HG03575 (cell line): Measurements from ENCODE around the gene QSER1.
"Not testable (repeated sequence)": the region's sequence is repeated elsewhere in the genome, so short reads cannot be mapped to it uniquely, and the experiment has no call there.

Source experiments
- ATAC-seq: cut with Tn5 transposase; IDR thresholded peaks from one replicate; pipeline ENCODE4 v1.9.1; 2021; ENCODE audit not compliant: unreplicated experiment, insufficient number of reproducible peaks, low FRiP score; ENCODE audit errors: extremely low read depth

The QSER1 gene

GRCh38 chr11:32892355-32893092 is at the start of gene QSER1:
TSS of gene QSER1 (plus strand) at chr11:32892811. CDS start at chr11:32893126, 315 bp downstream.
- ATAC-seq, result no peak

GRCh38 chr11:32843544-32843943 is 49.1 kb upstream of the QSER1 start:
- ATAC-seq, result no peak

- ATAC-seq, result no peak
Observed at GRCh38 chr11:32847511-32847910, 45.1 kb upstream of the QSER1 start.

DNA sequence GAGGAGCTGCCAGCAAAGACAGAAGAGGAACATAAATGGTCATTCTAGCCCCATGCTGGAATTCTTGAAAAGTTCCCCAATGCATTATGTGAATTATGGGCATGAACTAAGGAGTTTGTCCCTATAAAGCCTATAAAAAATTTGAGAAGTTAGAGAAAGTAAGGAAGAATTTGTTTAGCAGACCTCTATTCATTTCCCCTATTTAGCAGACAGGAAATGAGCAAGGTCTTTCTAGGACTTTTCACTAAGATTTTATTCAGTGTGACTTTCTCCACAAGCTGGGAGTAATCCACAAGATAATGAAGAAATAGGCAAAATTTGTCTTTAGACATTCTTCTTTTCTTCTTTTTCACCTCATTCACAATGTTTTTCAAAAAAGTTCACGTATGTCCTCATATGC is 42.9 kb upstream of the QSER1 start:
- ATAC-seq, result no peak

- no peak for ATAC-seq
Observed at GRCh38 chr11:32851251-32851650, 41.4 kb upstream of the QSER1 start.

GRCh38 chr11:32852207-32852606 is 40.4 kb upstream of the QSER1 start:
- no peak for ATAC-seq

DNA sequence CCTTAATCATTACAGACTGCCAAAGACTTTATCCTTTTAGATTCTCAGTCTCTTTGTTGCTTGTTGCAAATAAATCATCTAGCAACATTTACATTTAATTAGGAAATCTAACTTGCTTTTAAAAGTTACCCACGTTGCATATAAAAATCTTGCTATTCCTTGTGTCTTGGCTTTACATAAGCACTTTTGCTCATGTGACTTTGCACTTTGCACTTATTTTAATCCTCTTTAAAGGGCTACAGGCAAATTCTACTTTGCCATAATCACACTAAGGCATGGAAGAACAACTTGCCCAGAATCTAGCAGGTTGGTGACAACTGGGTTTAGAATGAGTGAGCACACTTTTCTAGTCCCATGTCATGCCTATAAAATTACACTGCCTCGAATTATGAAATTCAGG is 37.0 kb upstream of the QSER1 start:
- ATAC-seq, result no peak

- ATAC-seq, result no peak
Observed at GRCh38 chr11:32858731-32859130, 33.9 kb upstream of the QSER1 start.

GRCh38 chr11:32861850-32862577 is 30.6 kb upstream of the QSER1 start:
- no peak for ATAC-seq

GRCh38 chr11:32864555-32864954 is 28.1 kb upstream of the QSER1 start:
- no peak for ATAC-seq

GRCh38 chr11:32868752-32869151 is 23.9 kb upstream of the QSER1 start:
- not testable (repeated sequence) for ATAC-seq

- no peak for ATAC-seq
Observed at GRCh38 chr11:32870676-32871075, 21.9 kb upstream of the QSER1 start.

DNA sequence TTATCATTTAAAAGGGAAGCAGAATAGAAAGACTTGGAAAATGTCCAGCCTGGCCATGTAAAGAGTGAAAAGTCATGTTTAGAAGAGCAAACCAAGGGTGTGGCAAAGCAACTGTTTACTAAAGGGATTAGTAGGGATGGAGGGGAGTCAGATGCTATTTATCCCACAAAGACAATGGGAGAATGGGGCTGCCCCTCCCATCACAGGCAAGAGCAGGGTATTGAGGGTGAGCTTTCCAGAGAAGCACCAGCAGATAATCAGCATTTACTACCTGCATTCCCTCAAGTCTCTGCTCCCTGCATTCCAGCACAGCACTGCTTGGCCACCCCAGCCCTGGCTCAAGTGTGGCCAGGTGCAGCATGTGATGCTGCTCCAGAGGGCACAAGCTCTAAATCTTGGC is 18.5 kb upstream of the QSER1 start:
- no peak for ATAC-seq

DNA sequence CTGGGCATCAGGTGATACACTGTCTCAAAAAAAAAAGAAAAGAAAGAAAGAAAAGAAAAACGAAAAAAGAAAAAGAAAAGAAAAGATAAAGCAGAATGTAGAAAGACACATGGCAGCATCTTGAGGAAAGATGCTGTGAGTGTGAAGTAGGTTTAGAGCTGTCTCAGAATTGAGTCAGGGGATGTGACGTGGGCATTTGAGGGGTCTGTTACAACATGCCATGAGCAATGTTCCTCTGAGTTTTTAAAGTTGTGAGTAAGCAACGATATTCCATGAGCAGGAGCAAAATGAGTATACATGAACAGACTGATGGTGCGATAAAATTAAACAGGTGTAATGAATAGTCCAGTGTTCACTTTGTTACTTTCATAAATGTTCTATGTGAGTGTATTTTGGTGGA is 11.3 kb upstream of the QSER1 start:
- ATAC-seq, result no peak

DNA sequence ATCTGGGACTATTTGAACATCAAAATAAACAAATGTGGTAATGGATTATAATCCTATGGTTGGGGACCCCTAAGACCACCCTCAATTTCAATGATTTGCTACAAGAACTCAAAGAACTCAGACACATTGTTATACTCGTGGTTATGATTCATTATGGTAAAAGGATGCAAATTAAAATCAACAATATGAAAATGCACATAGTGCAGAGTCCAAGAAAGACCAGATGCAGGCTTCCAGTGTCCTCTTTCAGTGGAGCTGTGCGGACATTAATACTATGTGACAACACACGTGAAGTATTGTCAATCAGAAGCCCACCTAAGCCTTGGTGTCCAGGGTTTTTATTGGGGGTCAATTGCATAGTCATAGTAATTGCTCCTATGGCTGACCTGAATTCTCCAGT is 9.2 kb upstream of the QSER1 start:
- ATAC-seq, result no peak

DNA sequence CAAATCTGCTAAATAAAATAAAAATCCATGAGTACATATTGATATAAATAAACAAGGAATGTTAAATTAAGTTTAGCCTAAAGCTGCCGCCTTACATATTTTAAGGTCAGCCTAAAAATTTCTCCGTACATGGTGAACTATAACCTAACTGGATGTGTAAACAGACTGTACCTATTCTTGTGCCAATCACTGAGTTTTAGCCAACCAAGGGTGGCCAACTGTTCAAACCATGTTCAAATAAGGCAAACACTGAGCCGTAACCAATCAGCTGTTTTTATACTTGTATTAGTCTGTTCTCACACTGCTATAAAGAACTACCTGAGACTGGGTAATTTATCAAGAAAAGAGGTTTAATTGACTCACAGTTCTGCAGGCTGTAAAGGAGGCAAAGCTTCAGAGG is 8.6 kb upstream of the QSER1 start:
- ATAC-seq, result no peak

GRCh38 chr11:32884770-32885384 is 7.7 kb upstream of the QSER1 start:
- ATAC-seq, result no peak

GRCh38 chr11:32885556-32885955 is 7.1 kb upstream of the QSER1 start:
- ATAC-seq, result no peak

DNA sequence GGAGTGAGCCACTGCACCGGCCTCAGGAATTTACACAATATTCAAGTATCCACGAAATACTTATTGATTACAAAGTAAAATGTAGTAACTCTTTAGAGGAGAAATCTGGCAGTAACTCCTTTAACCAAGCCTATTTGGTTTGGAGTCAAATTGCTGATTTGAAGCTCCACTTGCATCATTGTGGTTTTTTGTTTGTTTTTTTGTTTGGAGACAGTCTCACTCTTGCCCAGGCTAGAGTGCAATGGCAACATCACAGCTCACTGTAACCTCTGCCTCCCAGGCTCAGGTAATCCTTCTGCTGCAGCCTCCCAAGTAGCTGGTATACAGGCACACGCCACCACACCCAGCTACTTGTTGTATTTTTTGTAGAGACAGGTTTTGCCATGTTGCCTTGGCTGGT is 6.4 kb upstream of the QSER1 start:
- ATAC-seq, result no peak

GRCh38 chr11:32887707-32888383 is 4.8 kb upstream of the QSER1 start:
- not testable (repeated sequence) for ATAC-seq
